HG03575 (cell line): ENCODE data around the gene APOD.
A peak's percentile ranks its signal among the peaks of the same experiment; 100 is the strongest.

ENCODE experiments used
- ATAC-seq: cut with Tn5 transposase; IDR thresholded peaks from one replicate; pipeline ENCODE4 v1.9.1; 2021; ENCODE audit not compliant: unreplicated experiment, insufficient number of reproducible peaks, low FRiP score; ENCODE audit errors: extremely low read depth

APOD gene

GRCh38 chr3:195565716-195566115 is 18.0 kb downstream of the APOD start:
- no peak for ATAC-seq

GRCh38 chr3:195563317-195563716 is 20.4 kb downstream of the APOD start:
- no peak for ATAC-seq

GRCh38 chr3:195559723-195560409 is 23.9 kb downstream of the APOD start:
- ATAC-seq, result no peak

GRCh38 chr3:195558602-195559001 is 25.1 kb downstream of the APOD start:
- no peak for ATAC-seq

- ATAC-seq, result no peak
Measured at GRCh38 chr3:195557322-195557721, 26.4 kb downstream of the APOD start.

- ATAC-seq, result no peak
Measured at GRCh38 chr3:195556390-195556789, 27.4 kb downstream of the APOD start.

- ATAC-seq, result no peak
Measured at GRCh38 chr3:195555110-195555509, 28.6 kb downstream of the APOD start.

GRCh38 chr3:195554458-195554857 is 29.3 kb downstream of the APOD start:
- no peak for ATAC-seq

- ATAC-seq, result no peak
Measured at GRCh38 chr3:195553268-195553667, 30.5 kb downstream of the APOD start.

- no peak for ATAC-seq
Measured at GRCh38 chr3:195551381-195551978, 32.3 kb downstream of the APOD start.

- no peak for ATAC-seq
Measured at GRCh38 chr3:195550723-195551122, 33.0 kb downstream of the APOD start.

GRCh38 chr3:195549931-195550519 is 33.7 kb downstream of the APOD start:
- ATAC-seq, result peak; percentile 35

GRCh38 chr3:195548987-195549386 is 34.8 kb downstream of the APOD start:
- ATAC-seq, result no peak

GRCh38 chr3:195548501-195548900 is 35.2 kb downstream of the APOD start:
- no peak for ATAC-seq

GRCh38 chr3:195548006-195548405 is 35.7 kb downstream of the APOD start:
- no peak for ATAC-seq

GRCh38 chr3:195546130-195546560 is 37.6 kb downstream of the APOD start:
- no peak for ATAC-seq

- ATAC-seq, result no peak
Measured at GRCh38 chr3:195544634-195545033, 39.1 kb downstream of the APOD start.

- no peak for ATAC-seq
Measured at GRCh38 chr3:195544230-195544536, 39.6 kb downstream of the APOD start.

GRCh38 chr3:195543500-195544229 is 40.1 kb downstream of the APOD start:
- no peak for ATAC-seq
